ENCODE measurements around the gene SHMT2. TPM values are rescaled to one million over a fixed set of nuclear protein-coding genes. Genes with fewer than 3 reads are reported as not detected.

The SHMT2 gene
- total and polyA plus RNA-seq, 2 experiments from 2014 or later: 59.9 to 110 TPM

DNA sequence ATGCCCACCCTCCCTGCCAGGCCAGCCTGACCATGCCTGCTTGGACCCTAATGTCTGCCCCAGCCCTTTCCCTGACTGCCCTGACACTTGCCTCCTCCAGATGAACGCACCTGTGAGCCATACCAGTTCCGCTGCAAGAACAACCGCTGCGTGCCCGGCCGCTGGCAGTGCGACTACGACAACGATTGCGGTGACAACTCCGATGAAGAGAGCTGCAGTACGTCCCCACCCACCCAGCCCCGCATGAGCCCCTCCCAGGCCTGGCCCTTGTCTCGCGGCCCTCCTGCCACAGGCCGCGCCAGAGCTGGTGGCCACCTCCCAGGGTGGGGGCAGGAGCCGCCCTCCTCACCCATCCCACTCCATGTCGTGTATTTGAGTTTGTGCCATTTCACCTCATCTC, 27.2 kb upstream of the SHMT2 start:
- H3K27me3 ChIP-seq: no peaks in the 10 kb centered on the region
- no peaks in the 10 kb centered on the region for H3K9me3 ChIP-seq (ENCODE audit: low read depth)
- H3K4me1 ChIP-seq (ENCODE audit: low read depth): no peaks in the 10 kb centered on the region
- H3K27ac ChIP-seq: no peak overlapping the region
- peaks cover 44% of the 10 kb centered on the region for H3K36me3 ChIP-seq
- TF ChIP-seq, protein P1, sequence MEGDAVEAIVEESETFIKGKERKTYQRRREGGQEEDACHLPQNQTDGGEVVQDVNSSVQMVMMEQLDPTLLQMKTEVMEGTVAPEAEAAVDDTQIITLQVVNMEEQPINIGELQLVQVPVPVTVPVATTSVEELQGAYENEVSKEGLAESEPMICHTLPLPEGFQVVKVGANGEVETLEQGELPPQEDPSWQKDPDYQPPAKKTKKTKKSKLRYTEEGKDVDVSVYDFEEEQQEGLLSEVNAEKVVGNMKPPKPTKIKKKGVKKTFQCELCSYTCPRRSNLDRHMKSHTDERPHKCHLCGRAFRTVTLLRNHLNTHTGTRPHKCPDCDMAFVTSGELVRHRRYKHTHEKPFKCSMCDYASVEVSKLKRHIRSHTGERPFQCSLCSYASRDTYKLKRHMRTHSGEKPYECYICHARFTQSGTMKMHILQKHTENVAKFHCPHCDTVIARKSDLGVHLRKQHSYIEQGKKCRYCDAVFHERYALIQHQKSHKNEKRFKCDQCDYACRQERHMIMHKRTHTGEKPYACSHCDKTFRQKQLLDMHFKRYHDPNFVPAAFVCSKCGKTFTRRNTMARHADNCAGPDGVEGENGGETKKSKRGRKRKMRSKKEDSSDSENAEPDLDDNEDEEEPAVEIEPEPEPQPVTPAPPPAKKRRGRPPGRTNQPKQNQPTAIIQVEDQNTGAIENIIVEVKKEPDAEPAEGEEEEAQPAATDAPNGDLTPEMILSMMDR (IDR thresholded peaks at IDR 0.05; ENCODE audit: low read depth, low read length): no peak
- no peak overlapping the region for H3K4me3 ChIP-seq
- DNase-seq (ENCODE audit: low read depth in 1 of 2, low spot score in 1 of 2): no peak

DNA sequence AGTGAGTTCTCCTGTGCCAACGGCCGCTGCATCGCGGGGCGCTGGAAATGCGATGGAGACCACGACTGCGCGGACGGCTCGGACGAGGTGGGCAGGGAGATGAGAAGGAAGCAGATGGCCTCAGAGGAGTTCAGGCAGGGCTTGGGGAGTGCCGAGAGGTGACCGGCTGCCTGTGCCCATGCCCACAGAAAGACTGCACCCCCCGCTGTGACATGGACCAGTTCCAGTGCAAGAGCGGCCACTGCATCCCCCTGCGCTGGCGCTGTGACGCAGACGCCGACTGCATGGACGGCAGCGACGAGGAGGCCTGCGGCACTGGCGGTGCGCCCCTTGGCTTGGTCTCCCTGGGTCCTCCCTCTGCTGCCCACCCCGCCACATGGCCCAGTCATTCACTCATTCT, 26.3 kb upstream of the SHMT2 start:
- no peak for DNase-seq (ENCODE audit: low read depth in 1 of 2, low spot score in 1 of 2)
- TF ChIP-seq, protein P1 (IDR thresholded peaks at IDR 0.05; ENCODE audit: low read depth, low read length): no peak
- Histone ChIP-seq H3K27me3 (no peaks in the 10 kb centered on the region), H3K9me3 (ENCODE audit: low read depth) (no peaks in the 10 kb centered on the region), H3K27ac (no peak overlapping the region), H3K4me3 (no peak overlapping the region), H3K36me3 (peaks cover 44% of the 10 kb centered on the region), H3K4me1 (ENCODE audit: low read depth) (no peaks in the 10 kb centered on the region)

DNA sequence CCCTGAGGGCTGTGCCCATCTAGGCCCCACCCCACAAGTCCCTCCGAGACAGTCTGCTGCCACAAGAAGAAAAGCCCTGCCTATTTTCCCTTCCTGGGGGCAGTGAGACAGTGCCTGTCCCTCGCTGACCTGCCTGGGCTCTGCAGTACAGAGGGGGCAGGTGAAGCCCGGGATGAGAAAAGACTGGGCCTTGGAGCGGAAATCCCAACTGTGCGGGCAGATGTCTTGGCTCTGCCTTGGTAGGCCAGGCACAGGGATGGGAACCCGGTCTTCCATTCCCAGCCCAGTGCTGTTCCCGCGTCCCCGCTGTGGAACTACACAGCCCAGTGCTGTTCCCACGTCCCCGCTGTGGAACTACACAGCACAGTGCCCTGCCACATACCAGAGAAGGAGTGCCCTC, 25.7 kb upstream of the SHMT2 start:
- TF ChIP-seq, protein P1 (IDR thresholded peaks at IDR 0.05; ENCODE audit: low read depth, low read length): no peak
- no peak overlapping the region for H3K4me3 ChIP-seq
- H3K27ac ChIP-seq: no peak overlapping the region
- H3K9me3 ChIP-seq (ENCODE audit: low read depth): no peaks in the 10 kb centered on the region
- no peaks in the 10 kb centered on the region for H3K4me1 ChIP-seq (ENCODE audit: low read depth)
- no peak for DNase-seq (ENCODE audit: low read depth in 1 of 2, low spot score in 1 of 2)
- H3K27me3 ChIP-seq: no peaks in the 10 kb centered on the region
- H3K36me3 ChIP-seq: peaks cover 44% of the 10 kb centered on the region

DNA sequence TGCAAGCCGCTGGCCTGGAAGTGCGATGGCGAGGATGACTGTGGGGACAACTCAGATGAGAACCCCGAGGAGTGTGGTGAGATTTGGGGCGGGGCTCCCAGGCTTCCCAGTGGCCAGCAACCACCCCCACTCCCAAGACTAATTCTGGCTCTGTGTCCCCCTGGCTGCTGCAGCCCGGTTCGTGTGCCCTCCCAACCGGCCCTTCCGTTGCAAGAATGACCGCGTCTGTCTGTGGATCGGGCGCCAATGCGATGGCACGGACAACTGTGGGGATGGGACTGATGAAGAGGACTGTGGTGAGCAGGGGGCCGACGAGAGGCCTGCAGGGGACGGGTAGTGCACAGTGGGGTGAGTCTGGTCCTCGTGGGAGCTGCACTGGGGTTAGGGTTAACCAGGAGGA, 25.1 kb upstream of the SHMT2 start:
- H3K4me3 ChIP-seq: no peak overlapping the region
- no peaks in the 10 kb centered on the region for H3K27me3 ChIP-seq
- H3K36me3 ChIP-seq: peaks cover 44% of the 10 kb centered on the region
- no peaks in the 10 kb centered on the region for H3K9me3 ChIP-seq (ENCODE audit: low read depth)
- H3K27ac ChIP-seq: no peak overlapping the region
- no peaks in the 10 kb centered on the region for H3K4me1 ChIP-seq (ENCODE audit: low read depth)
- no peak for DNase-seq (ENCODE audit: low read depth in 1 of 2, low spot score in 1 of 2)
- TF ChIP-seq, protein P1 (IDR thresholded peaks at IDR 0.05; ENCODE audit: low read depth, low read length): no peak

DNA sequence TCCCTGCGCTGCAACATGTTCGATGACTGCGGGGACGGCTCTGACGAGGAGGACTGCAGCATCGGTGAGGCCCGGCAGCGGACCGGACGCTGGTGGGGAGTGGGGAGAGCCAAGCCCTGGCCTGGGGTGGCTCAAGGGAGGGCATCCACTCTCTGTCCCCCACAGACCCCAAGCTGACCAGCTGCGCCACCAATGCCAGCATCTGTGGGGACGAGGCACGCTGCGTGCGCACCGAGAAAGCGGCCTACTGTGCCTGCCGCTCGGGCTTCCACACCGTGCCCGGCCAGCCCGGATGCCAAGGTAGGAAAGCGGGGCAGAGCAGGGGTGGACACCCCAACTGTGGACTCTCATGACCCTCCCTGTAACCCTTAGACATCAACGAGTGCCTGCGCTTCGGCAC, 24.3 kb upstream of the SHMT2 start:
- H3K4me1 ChIP-seq (ENCODE audit: low read depth): no peaks in the 10 kb centered on the region
- DNase-seq (ENCODE audit: low read depth in 1 of 2, low spot score in 1 of 2): no peak
- H3K27ac ChIP-seq: no peak overlapping the region
- H3K36me3 ChIP-seq: peaks cover 43% of the 10 kb centered on the region
- no peaks in the 10 kb centered on the region for H3K27me3 ChIP-seq
- H3K4me3 ChIP-seq: no peak overlapping the region
- no peaks in the 10 kb centered on the region for H3K9me3 ChIP-seq (ENCODE audit: low read depth)
- TF ChIP-seq, protein P1 (IDR thresholded peaks at IDR 0.05; ENCODE audit: low read depth, low read length): no peak

DNA sequence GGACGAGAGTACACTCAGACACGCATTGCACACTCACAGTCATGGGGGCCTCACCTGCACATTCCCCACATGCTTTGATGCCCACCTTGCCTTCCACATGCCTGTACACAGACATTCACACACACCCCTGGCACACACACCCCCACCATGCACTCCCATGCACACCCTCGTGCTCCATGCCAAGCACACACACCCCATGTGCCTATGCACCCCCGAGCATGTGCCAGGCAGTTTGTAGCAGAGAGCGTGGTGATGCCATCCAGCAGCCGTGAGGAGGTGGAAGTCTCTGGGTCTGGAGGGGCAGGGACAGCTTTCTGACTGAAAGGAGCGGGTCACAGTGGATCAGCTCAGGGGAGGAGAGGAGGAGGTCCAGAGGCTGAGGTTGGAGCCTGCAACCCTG, 23.6 kb upstream of the SHMT2 start:
- Histone ChIP-seq H3K36me3 (peaks cover 41% of the 10 kb centered on the region), H3K4me1 (ENCODE audit: low read depth) (no peaks in the 10 kb centered on the region), H3K27me3 (no peaks in the 10 kb centered on the region), H3K4me3 (no peak overlapping the region), H3K27ac (no peak overlapping the region), H3K9me3 (ENCODE audit: low read depth) (no peaks in the 10 kb centered on the region)
- no peak for DNase-seq (ENCODE audit: low read depth in 1 of 2, low spot score in 1 of 2)
- TF ChIP-seq, protein P1 (IDR thresholded peaks at IDR 0.05; ENCODE audit: low read depth, low read length): no peak

Data from cardiac muscle cell (in vitro differentiated cells and primary cell).